ENCODE measurements around the gene PEPD.

PEPD gene

GRCh38 chr19:33422369-33423180 is 99.0 kb downstream of the PEPD start:
- H3K27ac ChIP-seq = no peak overlapping the region
- TF ChIP-seq ZFX (IDR thresholded peaks at IDR 0.05; ENCODE audit: borderline replicate concordance) (no peak), CTCF (IDR thresholded peaks at IDR 0.05) (no peak)

GRCh38 chr19:33421368-33421767 is 100.2 kb downstream of the PEPD start:
- no peak overlapping the region for H3K27ac ChIP-seq
- TF ChIP-seq ZFX (IDR thresholded peaks at IDR 0.05; ENCODE audit: borderline replicate concordance) = no peak
- TF ChIP-seq CTCF (IDR thresholded peaks at IDR 0.05) = no peak

GRCh38 chr19:33420821-33421220 is 100.8 kb downstream of the PEPD start:
- TF ChIP-seq CTCF (IDR thresholded peaks at IDR 0.05) (no peak), ZFX (IDR thresholded peaks at IDR 0.05; ENCODE audit: borderline replicate concordance) (no peak)
- no peak overlapping the region for H3K27ac ChIP-seq

GRCh38 chr19:33419788-33420130 is 101.8 kb downstream of the PEPD start:
- H3K27ac ChIP-seq = no peak overlapping the region
- TF ChIP-seq CTCF (IDR thresholded peaks at IDR 0.05) (no peak), ZFX (IDR thresholded peaks at IDR 0.05; ENCODE audit: borderline replicate concordance) (no peak)

- no peak overlapping the region for H3K27ac ChIP-seq
- TF ChIP-seq CTCF (IDR thresholded peaks at IDR 0.05) = no peak
- no peak for TF ChIP-seq ZFX (IDR thresholded peaks at IDR 0.05; ENCODE audit: borderline replicate concordance)
Measured at GRCh38 chr19:33418871-33419787, 102.5 kb downstream of the PEPD start.

GRCh38 chr19:33418461-33418860 is 103.1 kb downstream of the PEPD start:
- TF ChIP-seq CTCF (IDR thresholded peaks at IDR 0.05) (no peak), ZFX (IDR thresholded peaks at IDR 0.05; ENCODE audit: borderline replicate concordance) (no peak)
- H3K27ac ChIP-seq = no peak overlapping the region

- no peak for TF ChIP-seq ZFX (IDR thresholded peaks at IDR 0.05; ENCODE audit: borderline replicate concordance)
- no peak for TF ChIP-seq CTCF (IDR thresholded peaks at IDR 0.05)
- no peak overlapping the region for H3K27ac ChIP-seq
Measured at GRCh38 chr19:33417751-33418150, 103.8 kb downstream of the PEPD start.
